ENCODE measurements around the gene SPARC.

DNA sequence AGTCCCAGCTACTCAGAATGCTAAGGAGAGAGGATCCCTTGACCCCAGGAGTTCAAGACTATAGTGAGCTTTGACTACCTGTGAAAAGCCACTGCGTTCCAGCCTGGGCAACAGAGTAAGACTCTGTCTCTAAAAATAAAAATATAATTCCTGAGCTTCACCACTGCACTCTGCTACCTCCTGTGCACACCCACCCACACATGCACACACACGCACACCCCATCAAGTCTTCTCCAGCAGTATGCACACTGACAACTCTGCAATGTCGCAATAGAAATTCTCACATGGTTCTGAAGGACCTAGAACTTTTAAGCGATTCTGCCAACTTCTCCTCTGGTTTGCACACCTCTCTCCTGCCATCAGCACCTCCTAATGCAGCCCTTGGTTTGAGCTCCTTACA, 48.1 kb downstream of the SPARC start:
- TF ChIP-seq EZH2 (IDR thresholded peaks at IDR 0.05; ENCODE audit: insufficient read depth, poor library complexity, severe bottlenecking) (no peak), EZH2phosphoT487 (IDR thresholded peaks at IDR 0.05; ENCODE audit: insufficient read depth, low read depth) (no peak)

All from GM23248 (cell line).